ENCODE data around the gene TBC1D5. TPM values are rescaled to one million over a fixed set of nuclear protein-coding genes. Genes with fewer than 3 reads are reported as not detected.

The TBC1D5 gene
- total and polyA plus RNA-seq, 2 of the 4 experiments (the other 2 are of a cell fraction) = 16.4 to 57.0 TPM

- H4K91ac ChIP-seq (ENCODE audit: insufficient read depth, low read depth, low read length) = no peak overlapping the region
- WGBS, 2 experiments (ENCODE audit: extremely low coverage in 2 of 2, insufficient read length in 1 of 2) = no CpG with 5 or more reads among the region's 1 CpG
These were observed 386.8 kb downstream of the TBC1D5 start for GRCh38 chr3:17355591-17355990.

More at GRCh38 chr3:17355591-17355990, 386.8 kb downstream of the TBC1D5 start:
- H4K8ac ChIP-seq (ENCODE audit: low read depth in 2 of 2, low read length in 2 of 2) = no peak overlapping the region
- TF ChIP-seq MAFK (IDR thresholded peaks at IDR 0.05; ENCODE audit: low read depth, low read length) (no peak), CEBPB (IDR thresholded peaks at IDR 0.05; ENCODE audit: low read depth, low read length) (peak; percentile 48; the same call in 1 of the 2 replicates)
- H3K27ac ChIP-seq (ENCODE audit: insufficient read depth, low read length) = no peak overlapping the region
- intact Hi-C loops (cut with micrococcal nuclease) (no loop called here), in situ Hi-C loops (cut with MboI; ENCODE audit: low sequenced_read_pairs) (no loop called here), dilution Hi-C loops (cut with HindIII; ENCODE audit: low sequenced_read_pairs, unreplicated experiment) (no loop called here)
- H2BK20ac ChIP-seq (ENCODE audit: low read depth, low read length) = no peak overlapping the region
- no peak overlapping the region for H3K9ac ChIP-seq (ENCODE audit: low read depth, low read length)
- no peak overlapping the region for H2AFZ ChIP-seq (replicated peaks; ENCODE audit: low read length, poor library complexity)
- no peaks in the 10 kb centered on the region for H3K9me3 ChIP-seq (ENCODE audit: control insufficient read depth, insufficient read depth, low read length)
- no peak overlapping the region for H3K56ac ChIP-seq (ENCODE audit: extremely low read depth, insufficient read depth, low read length)
- H3K4me1 ChIP-seq (ENCODE audit: control insufficient read depth, insufficient read depth, low read length) = no peaks in the 10 kb centered on the region
- no peaks in the 10 kb centered on the region for H4K20me1 ChIP-seq (ENCODE audit: insufficient read depth, low read length)
- no peaks in the 10 kb centered on the region for H3K36me3 ChIP-seq (ENCODE audit: control insufficient read depth, insufficient read depth, low read length)
- H2BK5ac ChIP-seq (ENCODE audit: low read depth, low read length, poor library complexity, severe bottlenecking) = no peak overlapping the region
- H2BK120ac ChIP-seq (ENCODE audit: low read depth, low read length) = no peak overlapping the region
- no peak overlapping the region for H3K4me3 ChIP-seq (ENCODE audit: insufficient read depth, low read depth, low read length)
- DNase-seq = no peak
- ChIA-PET POLR2A (ENCODE audit: unreplicated experiment) (no interaction called here), CTCF (interaction anchor here (0.5 to 1.3 kb wide), 2 partner anchors 18 to 52 kb away, joined by 3 to 5 read pairs; no protein-coding TSS in a partner anchor)
- H3K27me3 ChIP-seq (ENCODE audit: control insufficient read depth, insufficient read depth, low read length) = no peaks in the 10 kb centered on the region
- no peak overlapping the region for H3K14ac ChIP-seq (replicated peaks; ENCODE audit: low read depth, low read length)
- no peak overlapping the region for H2AK9ac ChIP-seq (replicated peaks; ENCODE audit: low read depth, low read length, poor library complexity)
- no peak overlapping the region for H3K4me2 ChIP-seq (ENCODE audit: low read depth, low read length)
- H3K79me1 ChIP-seq (ENCODE audit: low read depth in 1 of 2, low read length in 2 of 2) = no peaks in the 10 kb centered on the region
- no peak overlapping the region for H3K4ac ChIP-seq (ENCODE audit: low read depth, low read length)
- no TSS peak for BruUV-seq (replicated peaks)
- no peak overlapping the region for H2BK15ac ChIP-seq (ENCODE audit: low read depth, low read length)
- no peak overlapping the region for H2AK5ac ChIP-seq (ENCODE audit: low read depth, low read length)
- no peaks in the 10 kb centered on the region for H3K9me1 ChIP-seq (ENCODE audit: insufficient read depth, low read length)
- H3K18ac ChIP-seq (ENCODE audit: low read depth, low read length) = no peak overlapping the region
- H4K5ac ChIP-seq (ENCODE audit: low read depth, low read length) = no peak overlapping the region
- no peak for ATAC-seq (ENCODE audit: low read depth)
- no peak overlapping the region for H3K23ac ChIP-seq (ENCODE audit: low read depth, low read length)

Measured in IMR-90 (cell line).